HG03175 (cell line): ENCODE measurements around the gene ZNF444.
"Not testable (repeated sequence)": the region's sequence is repeated elsewhere in the genome, so short reads cannot be mapped to it uniquely, and the experiment has no call there.

Experiments
- ATAC-seq: cut with Tn5 transposase; IDR thresholded peaks from one replicate; pipeline ENCODE4 v1.9.1; 2021; ENCODE audit warnings: mild to moderate bottlenecking, moderate library complexity; ENCODE audit not compliant: unreplicated experiment

ZNF444 gene

GRCh38 chr19:56174550-56174949 is 33.5 kb downstream of the ZNF444 start:
- no peak for ATAC-seq

GRCh38 chr19:56175861-56176307 is 34.8 kb downstream of the ZNF444 start, which contains the start of gene GALP:
TSS of gene GALP (plus strand) at chr19:56176008. CDS start at chr19:56177109, 1,101 bp downstream.
- ATAC-seq: not testable (repeated sequence)

- not testable (repeated sequence) for ATAC-seq
Measured at GRCh38 chr19:56176310-56176709, 35.2 kb downstream of the ZNF444 start.

DNA sequence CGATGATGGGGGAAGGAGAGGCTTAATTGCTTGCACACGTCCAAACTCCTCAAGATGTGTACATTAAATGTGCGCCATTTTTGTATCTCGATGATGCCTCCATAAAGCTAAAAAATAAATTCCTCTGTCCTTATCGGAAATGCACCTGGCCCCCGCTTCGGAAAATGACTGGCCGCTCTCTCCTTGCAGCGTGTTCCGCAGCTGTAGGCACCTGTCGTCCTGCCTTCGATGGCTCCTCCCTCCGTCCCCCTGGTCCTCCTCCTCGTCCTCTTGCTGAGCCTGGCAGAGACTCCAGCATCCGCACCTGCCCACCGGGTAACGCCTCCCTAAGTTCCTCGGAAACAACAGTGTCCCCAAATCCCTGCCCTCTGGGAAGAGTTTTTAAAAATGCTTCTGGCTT is 35.8 kb downstream of the ZNF444 start:
- no peak for ATAC-seq

GRCh38 chr19:56177564-56178243 is 36.6 kb downstream of the ZNF444 start:
- ATAC-seq: no peak

DNA sequence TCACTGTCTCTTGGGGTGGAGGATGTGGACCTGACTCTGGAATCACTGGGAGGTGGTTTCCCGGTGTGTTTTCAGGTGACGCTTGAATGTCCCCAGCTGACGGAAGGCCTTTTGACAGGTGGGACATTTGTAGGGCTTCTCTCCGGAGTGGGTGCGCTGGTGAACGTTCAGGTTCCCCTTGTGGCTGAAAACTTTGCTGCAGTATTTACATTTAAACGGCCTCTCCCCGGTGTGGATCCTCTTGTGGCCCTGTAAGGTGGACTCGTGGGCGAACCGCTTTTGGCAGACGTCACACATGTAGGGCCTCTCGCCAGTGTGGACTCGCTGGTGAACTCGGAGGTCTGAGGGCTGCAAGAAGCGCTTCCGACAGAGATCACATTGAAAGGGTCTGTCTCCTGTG is 48.7 kb downstream of the ZNF444 start:
- no peak for ATAC-seq

DNA sequence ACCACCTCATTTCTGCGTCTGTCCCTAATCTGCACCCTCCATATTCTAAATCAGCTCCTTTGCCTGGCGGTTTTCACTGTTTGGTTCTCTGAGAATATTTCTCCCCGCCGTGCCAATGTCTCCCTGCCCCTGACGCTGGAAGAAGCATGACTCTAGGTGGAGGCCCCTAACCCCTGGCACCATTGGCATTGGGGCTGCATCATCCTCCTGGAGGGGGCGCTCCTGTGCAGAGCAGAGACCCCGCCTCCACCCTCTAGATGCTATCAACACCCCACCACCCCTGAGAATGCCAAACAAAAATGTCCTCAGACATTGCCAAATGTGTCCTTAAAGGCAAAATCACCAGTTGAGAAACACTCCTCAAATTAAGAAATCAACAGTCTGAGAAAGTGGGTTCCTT is 50.0 kb downstream of the ZNF444 start:
- ATAC-seq: no peak

- ATAC-seq: no peak
Measured at GRCh38 chr19:56191711-56192110, 50.6 kb downstream of the ZNF444 start.

- no peak for ATAC-seq
Measured at GRCh38 chr19:56193981-56194640, 53.0 kb downstream of the ZNF444 start.

GRCh38 chr19:56197646-56198045 is 56.6 kb downstream of the ZNF444 start, which contains the start of gene ZSCAN5B:
TSS of gene ZSCAN5B (minus strand) at chr19:56197783. CDS start at chr19:56193052, 4,731 bp downstream.
- ATAC-seq: not testable (repeated sequence)

DNA sequence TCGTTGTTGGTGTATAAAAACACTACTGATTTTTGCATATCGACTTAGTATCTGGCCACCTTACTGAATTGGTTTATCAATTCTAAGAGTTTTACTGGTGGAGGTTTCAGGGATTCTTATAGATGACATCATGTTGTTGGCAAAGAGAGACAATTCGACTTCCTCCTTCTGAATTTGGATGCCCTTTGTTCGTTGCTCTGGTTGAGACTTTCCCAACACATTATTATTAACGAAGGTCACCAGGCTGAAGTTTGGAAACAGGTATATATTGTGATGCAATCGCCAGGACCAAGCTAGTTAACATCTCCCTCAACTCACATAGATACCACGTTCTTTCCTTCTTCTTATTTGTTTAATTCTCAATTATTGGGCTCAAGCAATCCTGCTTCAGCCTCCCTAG is 58.6 kb downstream of the ZNF444 start:
- no peak for ATAC-seq

GRCh38 chr19:56201973-56202372 is 60.9 kb downstream of the ZNF444 start, which contains the start of gene ZSCAN5C:
TSS of gene ZSCAN5C (plus strand) at chr19:56202273. CDS start at chr19:56205914, 3,641 bp downstream.
- ATAC-seq: no peak

DNA sequence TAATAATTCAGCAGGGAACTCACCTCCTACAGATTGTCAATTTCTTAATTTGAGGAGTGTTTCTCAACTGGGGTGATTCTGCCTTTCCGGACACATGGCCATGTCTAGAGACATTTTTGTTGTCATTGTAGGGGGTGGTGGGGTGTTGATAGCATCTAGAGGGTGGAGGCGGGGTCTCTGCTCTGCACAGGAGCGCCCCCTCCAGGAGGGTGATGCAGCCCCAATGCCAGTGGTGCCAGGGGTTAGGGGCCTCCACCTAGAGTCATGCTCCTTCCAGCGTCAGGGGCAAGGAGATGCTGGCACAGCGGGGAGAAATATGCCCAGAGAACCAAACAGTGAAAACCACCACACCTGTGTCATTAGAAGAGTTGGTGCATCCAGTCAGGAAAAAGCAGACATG is 66.5 kb downstream of the ZNF444 start:
- not testable (repeated sequence) for ATAC-seq

DNA sequence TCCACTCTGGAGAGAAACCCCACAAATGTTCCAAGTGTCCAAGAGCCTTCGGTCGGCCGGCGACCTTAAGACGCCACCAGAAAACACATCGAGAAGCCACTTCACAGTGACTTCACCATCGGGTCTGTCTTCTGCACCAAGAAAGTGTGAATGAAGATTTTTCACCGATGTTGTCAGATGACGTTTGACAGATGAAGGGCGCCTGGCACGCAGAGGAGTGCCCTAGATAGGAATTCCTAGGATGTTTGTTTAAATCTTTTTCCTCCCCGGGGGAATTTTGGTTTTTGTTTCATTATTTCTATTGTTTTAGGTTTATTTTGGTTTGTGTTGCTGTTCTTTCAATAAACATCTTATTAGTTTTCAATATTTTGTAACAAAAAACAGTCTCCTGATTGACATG is 68.0 kb downstream of the ZNF444 start:
- ATAC-seq: no peak

DNA sequence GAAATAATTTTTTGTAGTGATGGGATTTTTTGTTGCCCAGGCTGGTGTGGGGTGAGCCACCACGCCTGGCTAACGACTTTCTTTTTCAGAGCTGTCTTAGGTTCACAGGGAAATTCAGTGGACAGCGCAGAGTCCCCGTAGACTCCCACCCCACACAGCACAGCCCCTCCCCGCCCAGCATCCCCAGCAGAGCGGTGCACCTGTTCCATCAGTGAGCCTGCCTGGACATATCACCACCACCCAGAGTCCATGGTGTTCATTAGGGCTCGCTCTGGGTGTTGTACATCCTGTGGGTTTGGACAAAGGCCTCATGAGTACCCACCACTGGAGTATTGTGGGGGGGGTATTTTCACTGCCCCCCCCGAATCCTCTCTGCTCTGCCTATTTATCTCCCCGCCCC is 68.9 kb downstream of the ZNF444 start:
- ATAC-seq: not testable (repeated sequence)
